Measurements from ENCODE around the gene ZSWIM6.

GRCh38 chr5:61402244-61402823 is 70.3 kb downstream of the ZSWIM6 start:
- TF ChIP-seq CTCF (IDR thresholded peaks at IDR 0.05; ENCODE audit: low read length) (no peak), EZH2 (IDR thresholded peaks at IDR 0.05; ENCODE audit: borderline replicate concordance, low read length) (no peak)
